Stomach (tissue), 9 donors: Measurements from ENCODE around the gene AIF1. TPM values are rescaled to one million over a fixed set of nuclear protein-coding genes. Genes with fewer than 3 reads are reported as not detected.

ENCODE experiments used
- DNase-seq, 2 donors: peaks; one replicate each; pipeline versions ENCODE4 v3.0.0 to v3.0.0-alpha.2; 2013 to 2019
- H3K27ac ChIP-seq, 5 donors: fragments of 200-600 bp in 4 of 5; sonication (generic) in 4 of 5; one replicate each; pipeline ENCODE4 v1.5.1; 2013 to 2019; ENCODE audit warnings: mild to moderate bottlenecking in 1 of 5, moderate library complexity in 1 of 5
- H3K27me3 ChIP-seq, 3 donors: fragments of 200-600 bp; sonication (generic); one replicate each; pipeline ENCODE4 v1.5.1; 2017 to 2019; ENCODE audit warnings: mixed run types in 1 of 3
- H3K36me3 ChIP-seq, 4 donors: fragments of 200-600 bp; sonication (generic); 1 replicate in 3 of 4; 2 replicates in 1 of 4; pipeline ENCODE4 v1.5.1; 2016 to 2019
- H3K4me1 ChIP-seq, 4 donors: fragments of 200-600 bp; sonication (generic); one replicate each; pipeline ENCODE4 v1.5.1; 2016 to 2019
- H3K4me3 ChIP-seq, 4 donors: fragments of 200-600 bp; sonication (generic) in 3 of 4; one replicate each; pipeline ENCODE4 v1.5.1; 2016 to 2019; ENCODE audit warnings: mild to moderate bottlenecking in 1 of 4
- H3K9me3 ChIP-seq, 4 donors: fragments of 200-600 bp; sonication (generic); one replicate each; pipeline ENCODE4 v1.5.1; 2016 to 2019
- EP300 ChIP-seq: sonication (generic); formaldehyde crosslinking; IDR thresholded peaks from one replicate; pipeline ENCODE4 v1.6.1; 2017; ENCODE audit warnings: antibody characterized with exemption
- POLR2A ChIP-seq, 4 donors: fragments of 450-650 bp; IDR thresholded peaks; one replicate each; pipeline ENCODE4 v1.6.1; 2016; ENCODE audit warnings: antibody characterized with exemption in 4 of 4, control low read depth in 2 of 4, mild to moderate bottlenecking in 1 of 4, moderate library complexity in 1 of 4
- POLR2AphosphoS5 ChIP-seq, 3 donors: sonication (generic); formaldehyde crosslinking; IDR thresholded peaks; one replicate each; pipeline ENCODE4 v1.6.1; 2016; ENCODE audit warnings: antibody characterized with exemption in 3 of 3
- WGBS, 5 donors: extraction: QIAGEN DNeasy Blood & Tissue Kit in 3 of 5; methylation state at CpG; one replicate each; pipeline versions ENCODE4 v1.1.5 to v1.1.7; 2013 to 2018; 5-methylcytosine and 5-hydroxymethylcytosine counted together
- intact Hi-C: fragments of 100-400 bp; cut with DNase I; formaldehyde crosslinking; loops from one replicate; pipeline ENCODE4 v1.15.1; 2023; ENCODE audit warnings: low total_unique reads
- polyA plus RNA-seq, 3 donors: library from polyadenylated mRNA; stranded (reverse); fragments of 200-250 nt; gene quantifications; one replicate each; pipeline ENCODE4 v1.2.3, GENCODE V29; 2013
- total RNA-seq, 5 donors: library from RNA; depleted of rRNA; stranded (reverse); fragments of >200 nt; gene quantifications; one replicate each; pipeline versions ENCODE4 v1.1.0 to v1.2.3, GENCODE V29; 2014 to 2016
- TF ChIP-seq, protein P1 (sequence below), 7 experiments: fragments of 450-650 bp in 4 of 7; fragments of 200-600 bp in 3 of 7; sonication (generic) in 3 of 7; IDR thresholded peaks; one replicate each; pipeline ENCODE4 v1.5.1; 2016 to 2019; ENCODE audit warnings: antibody characterized with exemption in 7 of 7, control low read depth in 2 of 7, mild to moderate bottlenecking in 1 of 7
- donor health status: healthy with polysubstance abuse.
- donor health status: Bipolar disorder and iron deficiency.
- donor health status: healthy.

Gene AIF1
- total and polyA plus RNA-seq, 8 donors, result 3.2 to 74.2 (median 28.2) TPM; not detected in 1

DNA sequence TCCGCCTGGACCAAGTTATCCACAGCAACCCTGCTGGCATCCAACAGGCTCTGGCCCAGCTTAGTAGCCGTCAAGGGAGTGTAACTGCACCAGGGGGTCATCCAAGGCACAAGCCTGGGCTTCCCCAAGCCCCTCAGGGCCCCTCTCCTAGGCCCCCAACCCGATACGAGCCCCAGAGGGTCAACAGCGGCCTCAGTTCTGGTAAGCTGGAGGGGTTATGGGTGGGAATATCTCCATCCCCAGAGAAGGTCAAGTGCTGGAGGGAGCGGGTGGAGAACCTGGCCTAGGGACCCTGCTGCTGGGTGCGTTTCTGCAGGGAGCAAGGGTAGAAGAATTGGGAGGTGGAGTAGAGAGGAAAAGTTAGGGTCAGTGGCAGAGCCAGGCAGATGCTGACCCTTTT, 18.4 kb downstream of the AIF1 start:
- DNase-seq, result no peak
- TF ChIP-seq POLR2A (IDR thresholded peaks at IDR 0.05), result no peak
- TF ChIP-seq EP300, result no peak
- TF ChIP-seq POLR2AphosphoS5 (IDR thresholded peaks at IDR 0.05), result no peak
- TF ChIP-seq, protein P1, sequence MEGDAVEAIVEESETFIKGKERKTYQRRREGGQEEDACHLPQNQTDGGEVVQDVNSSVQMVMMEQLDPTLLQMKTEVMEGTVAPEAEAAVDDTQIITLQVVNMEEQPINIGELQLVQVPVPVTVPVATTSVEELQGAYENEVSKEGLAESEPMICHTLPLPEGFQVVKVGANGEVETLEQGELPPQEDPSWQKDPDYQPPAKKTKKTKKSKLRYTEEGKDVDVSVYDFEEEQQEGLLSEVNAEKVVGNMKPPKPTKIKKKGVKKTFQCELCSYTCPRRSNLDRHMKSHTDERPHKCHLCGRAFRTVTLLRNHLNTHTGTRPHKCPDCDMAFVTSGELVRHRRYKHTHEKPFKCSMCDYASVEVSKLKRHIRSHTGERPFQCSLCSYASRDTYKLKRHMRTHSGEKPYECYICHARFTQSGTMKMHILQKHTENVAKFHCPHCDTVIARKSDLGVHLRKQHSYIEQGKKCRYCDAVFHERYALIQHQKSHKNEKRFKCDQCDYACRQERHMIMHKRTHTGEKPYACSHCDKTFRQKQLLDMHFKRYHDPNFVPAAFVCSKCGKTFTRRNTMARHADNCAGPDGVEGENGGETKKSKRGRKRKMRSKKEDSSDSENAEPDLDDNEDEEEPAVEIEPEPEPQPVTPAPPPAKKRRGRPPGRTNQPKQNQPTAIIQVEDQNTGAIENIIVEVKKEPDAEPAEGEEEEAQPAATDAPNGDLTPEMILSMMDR (IDR thresholded peaks at IDR 0.05), result no peak
- peaks cover 94 to 100% (median 100%) of the 10 kb centered on the region in 4 donors for H3K36me3 ChIP-seq
- H3K4me1 ChIP-seq, result no peaks in the 10 kb centered on the region
- no peaks in the 10 kb centered on the region for H3K27me3 ChIP-seq
- H3K9me3 ChIP-seq, result no peaks in the 10 kb centered on the region
- WGBS, 5 donors, result 87 to 96% (median 90%) methylated on average over 7 of the region's 7 CpGs
- no peak overlapping the region for H3K4me3 ChIP-seq
- intact Hi-C loops, result no loop called here
- peak overlapping the region in 1 of 5 donors; percentile 1 for H3K27ac ChIP-seq

DNA sequence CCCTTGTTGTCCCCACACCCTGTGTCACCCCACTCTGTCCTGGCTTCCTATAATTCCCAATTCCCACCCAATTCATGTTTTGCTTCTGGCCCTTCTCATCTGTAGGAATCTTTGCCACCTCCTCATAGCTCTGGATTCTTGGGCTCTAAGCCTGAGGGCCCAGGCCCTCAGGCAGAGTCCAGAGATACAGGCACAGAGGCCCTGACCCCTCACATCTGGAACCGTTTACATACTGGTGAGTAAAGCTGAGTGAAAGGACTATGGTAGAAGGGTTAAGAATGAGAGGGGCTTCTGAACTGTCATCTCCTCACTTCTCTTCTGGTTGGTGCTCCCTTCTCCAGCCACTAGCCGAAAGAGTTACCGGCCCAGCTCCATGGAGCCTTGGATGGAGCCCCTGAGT, 19.1 kb downstream of the AIF1 start:
- Histone ChIP-seq H3K27me3 (no peaks in the 10 kb centered on the region), H3K4me3 (no peak overlapping the region), H3K4me1 (no peaks in the 10 kb centered on the region), H3K36me3 (peaks cover 91 to 100% (median 100%) of the 10 kb centered on the region in 4 donors), H3K27ac (no peak overlapping the region), H3K9me3 (no peaks in the 10 kb centered on the region)
- TF ChIP-seq, protein P1 (IDR thresholded peaks at IDR 0.05), result no peak
- no peak for TF ChIP-seq EP300
- no peak for TF ChIP-seq POLR2A (IDR thresholded peaks at IDR 0.05)
- TF ChIP-seq POLR2AphosphoS5 (IDR thresholded peaks at IDR 0.05), result no peak
- whole genome bisulfite sequencing, 5 donors, result 76 to 96% (median 91%) methylated on average over 3 of the region's 3 CpGs
- no peak for DNase-seq
- intact Hi-C loops, result no loop called here

DNA sequence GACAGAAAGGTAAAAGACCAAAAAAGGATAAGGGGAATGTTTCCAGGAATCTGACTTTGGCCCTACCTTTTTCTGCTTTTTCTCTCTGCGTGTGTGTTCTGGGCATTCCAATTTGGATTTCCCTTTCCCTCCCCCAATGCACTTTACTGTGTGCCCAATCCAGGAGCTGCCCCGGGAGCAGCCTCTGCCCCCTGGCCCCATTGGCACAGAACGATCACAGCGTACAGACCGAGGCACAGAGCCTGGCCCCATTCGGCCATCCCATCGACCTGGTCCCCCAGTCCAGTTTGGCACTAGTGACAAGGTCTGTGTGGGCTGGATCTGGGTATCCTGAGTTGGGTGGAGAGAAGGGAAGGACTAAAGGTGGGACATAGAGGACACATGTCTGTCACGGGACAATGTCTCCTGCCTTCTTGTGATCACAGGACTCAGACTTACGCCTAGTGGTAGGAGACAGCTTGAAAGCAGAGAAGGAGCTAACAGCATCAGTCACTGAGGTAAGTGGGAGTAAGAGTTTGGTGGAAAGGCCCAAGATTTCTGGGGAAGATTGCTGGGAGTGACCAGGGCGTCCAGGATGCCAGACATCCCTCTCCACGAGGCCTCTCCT, 20.0 kb downstream of the AIF1 start:
- Histone ChIP-seq H3K27ac (no peak overlapping the region), H3K4me3 (no peak overlapping the region), H3K36me3 (peaks cover 91 to 100% (median 100%) of the 10 kb centered on the region in 4 donors), H3K27me3 (no peaks in the 10 kb centered on the region), H3K4me1 (no peaks in the 10 kb centered on the region), H3K9me3 (no peaks in the 10 kb centered on the region)
- TF ChIP-seq, protein P1 (IDR thresholded peaks at IDR 0.05), result no peak
- TF ChIP-seq POLR2AphosphoS5 (IDR thresholded peaks at IDR 0.05) (no peak), EP300 (no peak), POLR2A (IDR thresholded peaks at IDR 0.05) (no peak)
- no peak for DNase-seq
- intact Hi-C loops, result no loop called here
- WGBS, 5 donors, result 65 to 80% (median 76%) methylated on average over 11 of the region's 11 CpGs

DNA sequence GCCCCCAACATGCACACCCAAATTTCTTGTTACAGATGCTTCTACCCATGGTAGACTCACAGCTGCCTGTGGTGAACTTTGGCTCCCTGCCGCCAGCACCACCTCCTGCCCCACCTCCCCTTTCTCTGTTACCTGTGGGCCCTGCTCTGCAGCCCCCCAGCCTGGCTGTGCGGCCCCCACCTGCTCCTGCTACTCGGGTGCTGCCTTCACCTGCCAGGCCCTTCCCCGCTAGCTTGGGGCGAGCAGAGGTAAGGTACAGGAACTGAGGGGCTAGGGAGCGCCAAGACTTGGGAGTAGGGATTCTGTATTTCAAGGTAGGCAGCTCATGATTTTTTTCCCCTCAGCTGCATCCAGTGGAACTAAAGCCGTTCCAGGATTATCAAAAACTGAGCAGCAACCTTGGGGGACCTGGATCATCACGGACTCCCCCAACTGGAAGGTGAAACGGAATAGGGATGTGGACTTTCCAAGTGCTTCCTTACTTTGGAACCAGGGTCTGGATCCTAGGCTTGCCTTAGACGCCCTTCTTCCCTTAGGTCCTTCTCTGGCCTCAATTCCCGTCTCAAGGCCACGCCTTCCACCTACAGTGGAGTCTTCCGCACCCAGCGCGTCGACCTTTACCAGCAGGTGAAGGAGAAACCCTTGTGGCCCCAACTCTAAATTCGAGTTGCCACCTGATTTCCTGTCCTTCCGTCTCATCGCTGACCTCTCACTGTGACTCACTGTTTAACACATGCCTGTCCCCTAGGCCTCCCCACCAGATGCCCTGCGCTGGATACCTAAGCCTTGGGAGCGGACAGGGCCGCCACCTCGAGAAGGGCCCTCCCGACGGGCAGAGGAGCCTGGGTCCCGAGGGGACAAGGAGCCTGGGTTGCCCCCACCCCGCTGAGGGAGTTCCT, 21.9 kb downstream of the AIF1 start:
- Histone ChIP-seq H3K4me3 (no peak overlapping the region), H3K27me3 (no peaks in the 10 kb centered on the region), H3K27ac (peak overlapping the region in 1 of 5 donors; percentile 8), H3K36me3 (peaks cover 91 to 100% (median 100%) of the 10 kb centered on the region in 4 donors), H3K4me1 (no peaks in the 10 kb centered on the region), H3K9me3 (no peaks in the 10 kb centered on the region)
- TF ChIP-seq POLR2A (IDR thresholded peaks at IDR 0.05), result no peak
- TF ChIP-seq POLR2AphosphoS5 (IDR thresholded peaks at IDR 0.05), result no peak
- TF ChIP-seq, protein P1 (IDR thresholded peaks at IDR 0.05), result no peak
- TF ChIP-seq EP300, result no peak
- no peak for DNase-seq
- intact Hi-C loops, result no loop called here
- 75 to 79% (median 77%) methylated on average over 27 of the region's 27 CpGs for WGBS, 5 donors
